ENCODE data around the gene CEP164.

CEP164 gene

DNA sequence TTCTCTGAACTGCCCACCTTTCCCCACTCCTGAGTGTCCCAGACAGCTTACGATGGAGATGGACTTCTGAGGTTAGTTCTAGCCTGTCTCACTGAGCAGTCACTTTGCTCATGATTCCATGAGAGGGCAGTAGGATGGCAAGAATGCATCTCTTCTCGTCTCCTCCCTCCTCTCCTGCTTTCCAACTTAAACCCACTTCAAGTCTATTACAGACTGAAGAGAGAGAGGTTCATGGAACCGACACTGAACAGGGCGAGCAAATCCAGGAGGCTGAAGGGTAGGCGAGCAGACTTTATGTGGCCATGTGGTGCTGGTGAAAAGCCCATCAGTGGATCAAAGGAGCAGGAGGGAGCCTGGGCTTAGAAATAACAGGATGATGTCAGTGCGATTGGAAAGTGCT lies 38.6 kb downstream of the CEP164 start:
- DNase-seq (ENCODE audit: low read depth), result no peak

- DNase-seq (ENCODE audit: low read depth), result no peak
Observed at GRCh38 chr11:117366875-117367274, 39.2 kb downstream of the CEP164 start.

DNA sequence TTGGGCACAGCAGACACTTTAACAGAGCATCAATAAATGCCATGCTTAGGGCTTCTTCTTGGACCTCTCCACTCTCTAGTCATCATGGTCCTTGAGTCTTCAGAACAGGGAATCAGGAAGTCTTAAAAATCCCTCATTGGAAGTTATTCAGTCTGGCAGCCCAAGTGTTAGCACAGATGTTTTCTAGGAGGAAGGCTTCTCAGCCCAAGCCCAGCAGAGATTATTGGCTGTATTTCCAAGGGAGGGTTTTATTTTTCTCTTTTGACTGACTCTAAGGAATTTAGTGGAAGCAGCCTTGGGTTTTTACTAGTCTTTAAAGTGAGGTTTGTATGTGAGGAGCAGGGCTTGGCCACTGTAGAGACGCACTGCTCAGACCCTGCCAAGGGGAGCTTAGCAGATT lies 41.9 kb downstream of the CEP164 start:
- DNase-seq (ENCODE audit: low read depth), result no peak

DNA sequence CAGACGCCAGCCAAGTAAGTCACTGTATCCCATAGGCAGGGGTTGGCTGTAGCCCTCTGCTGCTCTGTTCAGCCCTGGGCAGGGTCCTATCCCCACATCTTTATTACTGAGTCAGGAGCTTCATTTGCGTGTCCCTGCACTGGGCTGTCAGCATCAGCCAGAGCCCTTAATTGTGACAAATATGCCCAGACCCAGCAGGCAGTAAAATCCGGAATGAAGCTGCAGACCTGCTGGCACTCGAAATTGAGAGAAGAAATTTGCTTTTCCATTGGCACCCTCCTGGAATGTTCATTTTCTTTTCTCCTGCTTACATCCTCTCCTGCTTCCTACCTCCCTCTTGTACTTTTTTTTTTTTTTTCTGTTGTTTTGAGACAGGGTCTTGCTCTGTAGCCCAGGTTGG lies 43.8 kb downstream of the CEP164 start:
- no peak for DNase-seq (ENCODE audit: low read depth)

DNA sequence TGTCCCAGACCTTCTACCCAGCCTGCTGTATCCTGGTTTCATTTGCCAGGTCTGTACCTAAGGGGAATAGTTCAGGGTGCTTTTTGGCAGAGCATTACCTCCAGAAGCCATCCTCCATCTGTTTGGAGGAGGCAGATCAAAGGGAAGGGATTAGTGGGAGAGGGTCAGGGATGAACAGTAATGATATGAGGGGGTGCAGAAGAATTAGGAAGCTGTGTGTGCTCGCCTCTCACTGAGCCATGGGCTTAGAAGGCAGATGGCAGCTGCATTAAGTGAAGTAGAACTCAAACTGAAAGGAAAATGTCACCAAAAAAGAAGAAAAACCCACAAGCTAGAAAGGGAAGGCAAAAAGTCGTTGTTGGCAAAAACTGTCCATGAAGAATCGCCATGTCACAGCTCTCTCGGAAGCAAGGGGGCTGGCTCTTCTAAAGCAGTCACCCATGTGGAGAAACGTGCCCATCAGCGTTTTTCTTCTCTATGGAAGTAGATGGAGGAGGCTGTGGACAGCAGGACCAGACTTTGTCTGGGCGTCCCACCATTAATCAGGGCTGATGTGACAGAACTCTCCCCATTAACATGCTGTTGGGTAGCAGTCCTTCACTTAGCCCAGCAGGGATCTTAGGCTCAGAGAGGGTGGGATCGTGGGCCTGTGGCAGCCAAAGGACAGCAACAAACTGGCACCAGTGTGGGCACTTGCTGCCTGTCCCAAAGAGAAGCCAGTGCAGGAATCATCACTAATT lies 46.8 kb downstream of the CEP164 start:
- no peak for DNase-seq (ENCODE audit: low read depth)

DNA sequence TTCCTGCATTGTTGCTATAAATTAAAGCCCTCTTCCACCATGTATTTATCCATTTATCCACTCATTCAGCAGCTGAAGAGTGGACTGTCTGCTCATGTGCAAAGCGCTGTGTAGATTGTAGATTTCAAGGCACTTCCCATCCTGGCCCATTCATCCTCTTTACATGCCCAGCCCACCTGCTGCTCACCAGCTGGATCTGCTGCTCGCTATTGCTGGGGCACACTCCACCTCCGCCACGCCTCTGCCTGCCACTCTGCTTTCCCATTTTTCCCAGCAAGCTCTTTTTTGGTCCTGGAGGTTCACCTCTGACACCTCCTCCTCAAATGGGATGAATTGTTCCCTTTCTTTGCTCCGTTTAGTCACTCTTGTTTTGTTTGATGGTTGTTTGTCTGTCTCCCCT lies 48.3 kb downstream of the CEP164 start:
- no peak for DNase-seq (ENCODE audit: low read depth)

- DNase-seq (ENCODE audit: low read depth), result no peak
Observed at GRCh38 chr11:117376517-117376916, 48.9 kb downstream of the CEP164 start.

GRCh38 chr11:117378976-117379865 lies 51.6 kb downstream of the CEP164 start:
- no peak for DNase-seq (ENCODE audit: low read depth)

DNA sequence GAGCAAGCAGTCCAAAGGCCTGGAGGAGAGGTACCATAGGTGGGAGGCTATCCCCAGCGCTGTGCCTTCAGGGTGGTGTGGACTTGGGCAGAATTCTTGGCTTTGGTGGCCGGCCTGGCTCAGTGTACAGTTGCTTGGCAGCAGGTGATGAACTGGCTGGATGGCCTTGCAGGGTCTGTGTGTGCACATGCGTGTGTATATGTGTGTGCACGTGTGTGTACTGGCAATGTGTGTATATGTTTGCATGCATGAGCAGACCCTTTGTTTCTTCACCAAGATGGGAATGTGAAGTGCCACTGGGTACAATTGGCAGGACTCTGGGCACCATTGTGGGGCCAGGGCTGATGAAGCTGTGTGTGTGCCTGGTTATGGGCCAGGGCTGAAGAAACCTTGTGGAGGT lies 53.0 kb downstream of the CEP164 start:
- DNase-seq (ENCODE audit: low read depth), result no peak

- no peak for DNase-seq (ENCODE audit: low read depth)
Observed at GRCh38 chr11:117381481-117382387, 54.1 kb downstream of the CEP164 start.

GRCh38 chr11:117382746-117383145 lies 55.1 kb downstream of the CEP164 start:
- no peak for DNase-seq (ENCODE audit: low read depth)

GRCh38 chr11:117384045-117384444 lies 56.4 kb downstream of the CEP164 start:
- no peak for DNase-seq (ENCODE audit: low read depth)

- DNase-seq (ENCODE audit: low read depth), result no peak
Observed at GRCh38 chr11:117385471-117385870, 57.8 kb downstream of the CEP164 start.

- DNase-seq (ENCODE audit: low read depth), result no peak
Observed at GRCh38 chr11:117385906-117386305, 58.3 kb downstream of the CEP164 start.

GRCh38 chr11:117387992-117388755 lies 60.5 kb downstream of the CEP164 start:
- DNase-seq (ENCODE audit: low read depth), result no peak

DNA sequence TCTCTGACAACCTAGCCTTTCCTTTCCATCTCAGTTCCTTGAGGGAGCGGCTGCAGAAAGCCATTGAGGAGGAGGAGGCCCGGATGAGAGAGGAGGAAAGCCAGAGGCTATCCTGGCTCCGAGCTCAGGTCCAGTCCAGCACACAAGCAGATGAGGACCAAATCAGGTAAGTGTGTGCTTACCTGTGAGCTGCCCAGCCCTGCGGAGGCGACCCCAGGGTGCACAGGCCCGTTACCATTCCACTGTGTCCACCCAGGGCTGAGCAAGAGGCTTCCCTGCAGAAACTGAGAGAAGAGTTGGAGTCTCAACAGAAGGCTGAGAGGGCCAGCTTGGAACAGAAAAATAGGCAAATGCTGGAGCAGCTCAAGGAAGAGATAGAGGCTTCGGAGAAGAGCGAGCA lies 63.1 kb downstream of the CEP164 start:
- no peak for DNase-seq (ENCODE audit: low read depth)

DNA sequence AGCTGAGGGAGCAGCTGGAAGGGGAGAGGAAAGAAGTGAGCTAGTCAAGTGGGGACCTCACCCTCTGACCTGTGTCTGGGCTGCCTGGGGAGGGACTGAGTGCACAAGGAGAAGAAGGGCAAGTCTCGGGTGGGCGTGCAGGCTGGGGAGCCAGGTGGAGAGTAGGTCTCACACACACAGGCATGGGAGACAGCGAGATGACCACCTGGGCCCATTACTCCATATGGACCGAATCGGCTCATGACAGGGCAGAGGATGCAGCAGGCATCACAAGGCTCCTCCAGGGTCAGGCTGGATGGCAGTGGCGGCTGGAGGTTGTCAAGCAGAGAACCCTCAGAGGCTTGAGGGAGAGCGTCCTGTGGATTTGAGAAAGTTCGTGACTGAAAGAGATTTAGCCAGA lies 63.5 kb downstream of the CEP164 start:
- no peak for DNase-seq (ENCODE audit: low read depth)

GRCh38 chr11:117392001-117392690 lies 64.5 kb downstream of the CEP164 start:
- no peak for DNase-seq (ENCODE audit: low read depth)

GRCh38 chr11:117392979-117393378 lies 65.3 kb downstream of the CEP164 start:
- DNase-seq (ENCODE audit: low read depth), result no peak

DNA sequence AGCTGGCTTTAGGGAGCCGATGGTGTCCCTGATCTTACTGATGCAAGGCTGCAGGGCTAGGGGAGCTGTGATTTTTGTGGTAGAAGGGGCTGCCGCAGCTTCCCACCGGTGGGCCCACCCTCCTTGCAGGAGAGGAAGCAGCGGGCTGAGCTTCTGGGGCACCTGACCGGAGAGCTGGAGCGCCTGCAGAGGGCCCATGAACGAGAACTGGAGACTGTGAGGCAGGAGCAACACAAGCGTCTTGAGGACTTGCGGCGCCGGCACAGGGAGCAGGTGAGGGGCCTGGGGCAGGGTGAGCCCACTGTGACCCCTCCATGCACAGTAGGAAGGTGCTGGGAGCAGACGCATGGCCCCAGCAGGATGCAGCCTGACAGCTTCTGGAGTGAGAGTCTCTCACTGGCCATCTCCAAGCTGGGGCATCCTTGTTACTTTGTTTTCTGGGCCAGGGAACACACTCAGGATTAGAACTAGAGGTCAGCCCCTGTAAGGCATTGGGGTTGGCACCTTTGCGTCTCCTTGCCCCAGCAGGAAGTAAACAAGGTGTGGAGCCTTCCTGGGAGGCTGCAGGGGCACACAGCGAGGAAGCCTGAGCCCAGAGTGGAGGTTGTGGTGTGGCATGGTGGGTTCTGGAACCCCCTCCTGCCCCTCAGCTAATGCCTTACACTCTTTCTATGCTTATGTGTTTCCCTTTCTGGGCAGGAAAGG lies 66.7 kb downstream of the CEP164 start:
- no peak for DNase-seq (ENCODE audit: low read depth)
